WTC11 (cell line): ENCODE results near the gene FAM110C. TPM values are rescaled to one million over a fixed set of nuclear protein-coding genes. Genes with fewer than 3 reads are reported as not detected.
A peak's percentile ranks its signal among the peaks of the same experiment; 100 is the strongest.

Source experiments
- ATAC-seq: fragments of 200-7000 bp; cut with Tn5 transposase; 2 replicates; pipeline ENCODE4 v1.10.0; 2021; ENCODE audit warnings: mild to moderate bottlenecking, moderate library complexity
- CTCF ChIA-PET: fragments of 300-600 bp; sonication (Branson Sonifier 250); formaldehyde crosslinking; loops from one replicate; lab custom pipeline; 2021; ENCODE audit warnings: antibody characterized with exemption; lab: Charles Lee
- POLR2A ChIA-PET: fragments of 350-600 bp; sonication (Branson Sonifier 250); formaldehyde crosslinking; loops from one replicate; lab custom pipeline; 2021; ENCODE audit warnings: antibody characterized with exemption; lab: Charles Lee
- DNase-seq: peaks from one replicate; pipeline ENCODE4 v3.0.0; 2021; ENCODE audit warnings: low spot score
- H3K27ac Mint-ChIP-seq: 2 replicates; pipeline ENCODE4 v1.8.0; 2021; ENCODE audit warnings: mixed read lengths
- H3K27me3 Mint-ChIP-seq: 2 replicates; pipeline ENCODE4 v1.8.0; 2021; ENCODE audit warnings: low read depth, mild to moderate bottlenecking, moderate library complexity, mixed read lengths
- H3K36me3 Mint-ChIP-seq: 2 replicates; pipeline ENCODE4 v1.8.0; 2021; ENCODE audit warnings: mixed read lengths
- H3K4me1 Mint-ChIP-seq: 2 replicates; pipeline ENCODE4 v1.8.0; 2022; ENCODE audit warnings: mixed read lengths
- H3K4me3 Mint-ChIP-seq: 2 replicates; pipeline ENCODE4 v1.8.0; 2021; ENCODE audit warnings: mild to moderate bottlenecking, moderate library complexity, mixed read lengths
- H3K9me3 Mint-ChIP-seq: 2 replicates; pipeline ENCODE4 v1.8.0; 2021; ENCODE audit warnings: mixed read lengths
- CREM ChIP-seq: sonication (generic); formaldehyde crosslinking; IDR thresholded peaks from 2 replicates; pipeline ENCODE4 v1.8.1; 2022; ENCODE audit warnings: mild to moderate bottlenecking, missing genetic modification reagents, moderate library complexity
- FOXJ3 ChIP-seq: sonication (generic); formaldehyde crosslinking; IDR thresholded peaks from 2 replicates; pipeline ENCODE4 v1.9.0; 2021; ENCODE audit warnings: missing genetic modification reagents, mild to moderate bottlenecking, borderline replicate concordance
- GRHL2 ChIP-seq: fragments of 250-450 bp; sonication (Bioruptor Pico); IDR thresholded peaks from 2 replicates; pipeline ENCODE4 v1.8.0; 2022; ENCODE audit warnings: mild to moderate bottlenecking, moderate library complexity; ENCODE audit not compliant: insufficient replicate concordance, severe bottlenecking
- GTF2I ChIP-seq: fragments of 250-450 bp; sonication (Bioruptor Pico); conservative IDR thresholded peaks from 2 replicates; pipeline ENCODE4 v1.4.0; 2021; ENCODE audit warnings: mild to moderate bottlenecking
- HMGA2 ChIP-seq: fragments of 250-450 bp; sonication (Bioruptor Pico); IDR thresholded peaks from 2 replicates; pipeline ENCODE4 v1.4.0; 2021; ENCODE audit warnings: mild to moderate bottlenecking, moderate library complexity
- NFATC4 ChIP-seq: fragments of 250-450 bp; sonication (Bioruptor Pico); IDR thresholded peaks from 2 replicates; pipeline ENCODE4 v1.9.0; 2021; ENCODE audit warnings: mild to moderate bottlenecking
- NR2C2 ChIP-seq: sonication (generic); formaldehyde crosslinking; IDR thresholded peaks from 2 replicates; pipeline ENCODE4 v1.8.0; 2022; ENCODE audit warnings: mild to moderate bottlenecking, missing genetic modification reagents
- PRRX2 ChIP-seq: fragments of 250-450 bp; sonication (Bioruptor Pico); IDR thresholded peaks from 2 replicates; pipeline ENCODE4 v1.8.0; 2021; ENCODE audit warnings: mild to moderate bottlenecking
- RORB ChIP-seq: fragments of 250-450 bp; sonication (Bioruptor Pico); IDR thresholded peaks from 2 replicates; pipeline ENCODE4 v1.9.0; 2021; ENCODE audit warnings: mild to moderate bottlenecking
- SMAD3 ChIP-seq: sonication (generic); formaldehyde crosslinking; IDR thresholded peaks from 2 replicates; pipeline ENCODE4 v1.8.0; 2022; ENCODE audit warnings: missing genetic modification reagents, mild to moderate bottlenecking, borderline replicate concordance
- SP1 ChIP-seq: sonication (generic); formaldehyde crosslinking; conservative IDR thresholded peaks from 2 replicates; pipeline ENCODE4 v1.8.1; 2022; ENCODE audit warnings: missing genetic modification reagents
- TP53 ChIP-seq: sonication (generic); formaldehyde crosslinking; IDR thresholded peaks from 2 replicates; pipeline ENCODE4 v1.8.1; 2023; ENCODE audit warnings: mild to moderate bottlenecking, missing genetic modification reagents
- ZNF121 ChIP-seq: sonication (generic); formaldehyde crosslinking; IDR thresholded peaks from 2 replicates; pipeline ENCODE4 v1.8.0; 2023; ENCODE audit warnings: missing genetic modification reagents
- ZNF219 ChIP-seq: sonication (generic); formaldehyde crosslinking; IDR thresholded peaks from 2 replicates; pipeline ENCODE4 v1.8.0; 2023; ENCODE audit warnings: missing genetic modification reagents, mild to moderate bottlenecking, borderline replicate concordance
- ZNF263 ChIP-seq: sonication (generic); formaldehyde crosslinking; IDR thresholded peaks from 2 replicates; pipeline ENCODE4 v1.8.1; 2022; ENCODE audit warnings: low read depth, mild to moderate bottlenecking, moderate library complexity, missing genetic modification reagents
- total RNA-seq: library from RNA; stranded (reverse); gene quantifications from 3 replicates; pipeline ENCODE4 v1.2.3, GENCODE V29; 2021
- TF ChIP-seq, protein P1 (sequence below): sonication (generic); formaldehyde crosslinking; IDR thresholded peaks from 2 replicates; pipeline ENCODE4 v1.8.1; 2023; ENCODE audit warnings: mild to moderate bottlenecking, missing genetic modification reagents, borderline replicate concordance
- TF ChIP-seq, protein P2 (sequence below): sonication (generic); formaldehyde crosslinking; IDR thresholded peaks from 2 replicates; pipeline ENCODE4 v1.8.1; 2022; ENCODE audit warnings: low read depth, mild to moderate bottlenecking, moderate library complexity, missing genetic modification reagents, borderline replicate concordance
- TF ChIP-seq, protein P3 (sequence below): fragments of 250-450 bp; sonication (Bioruptor Pico); IDR thresholded peaks from 2 replicates; pipeline ENCODE4 v1.9.0; 2021; ENCODE audit warnings: mild to moderate bottlenecking
- TF ChIP-seq, protein P4 (sequence below): sonication (generic); formaldehyde crosslinking; IDR thresholded peaks from 2 replicates; pipeline ENCODE4 v1.8.1; 2023; ENCODE audit warnings: mild to moderate bottlenecking, moderate library complexity, missing genetic modification reagents
- TF ChIP-seq, protein P5 (sequence below): sonication (generic); formaldehyde crosslinking; IDR thresholded peaks from 2 replicates; pipeline ENCODE4 v1.8.0; 2022; ENCODE audit warnings: mild to moderate bottlenecking, missing genetic modification reagents
- TF ChIP-seq, protein P6 (sequence below): sonication (generic); formaldehyde crosslinking; IDR thresholded peaks from 2 replicates; pipeline ENCODE4 v1.8.0; 2022; ENCODE audit warnings: mild to moderate bottlenecking, missing genetic modification reagents
- TF ChIP-seq, protein P7 (sequence below): sonication (generic); formaldehyde crosslinking; conservative IDR thresholded peaks from 2 replicates; pipeline ENCODE4 v1.8.1; 2023; ENCODE audit warnings: mild to moderate bottlenecking, low read depth, missing genetic modification reagents, moderate library complexity

The FAM110C gene
- total RNA-seq, 1 experiment from 2014 or later, result 6.1 TPM

DNA sequence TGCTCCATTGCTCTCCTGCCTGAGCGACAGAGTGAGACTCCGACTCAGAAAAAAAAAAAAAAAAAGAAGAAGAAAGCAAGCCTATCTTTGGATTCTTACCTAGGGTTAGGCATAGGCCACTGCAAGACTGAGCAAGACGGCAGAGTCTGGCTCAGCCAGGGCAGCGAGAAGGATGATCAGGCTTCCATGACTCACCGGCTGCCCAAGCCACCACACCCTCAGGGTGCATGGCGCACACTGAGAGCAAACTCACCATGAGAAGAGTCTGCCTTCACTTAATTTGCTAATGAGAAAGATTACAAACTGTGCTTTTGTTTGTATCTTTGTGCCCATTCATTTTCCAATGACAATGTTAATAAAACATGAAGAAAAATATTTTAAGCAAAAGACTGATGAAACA lies 8.2 kb downstream of the FAM110C start:
- no peak overlapping the region for H3K4me3 Mint-ChIP-seq
- ATAC-seq (peak; percentile 72), DNase-seq (no peak)
- H3K27me3 Mint-ChIP-seq, result 0 out of 2 replicates have a peak, but pooled peaks cover under 1% of the 10 kb centered on the region
- no peak overlapping the region for H3K27ac Mint-ChIP-seq
- H3K9me3 Mint-ChIP-seq, result no peaks in the 10 kb centered on the region
- H3K36me3 Mint-ChIP-seq, result peaks cover 30% of the 10 kb centered on the region
- H3K4me1 Mint-ChIP-seq, result peaks cover 16% of the 10 kb centered on the region
- ChIA-PET POLR2A (no interaction called here), CTCF (interaction anchor here (0.8 kb wide), 1 partner anchor 104 kb away, joined by 3 read pairs; no protein-coding TSS in a partner anchor)
- TF ChIP-seq, protein P1, sequence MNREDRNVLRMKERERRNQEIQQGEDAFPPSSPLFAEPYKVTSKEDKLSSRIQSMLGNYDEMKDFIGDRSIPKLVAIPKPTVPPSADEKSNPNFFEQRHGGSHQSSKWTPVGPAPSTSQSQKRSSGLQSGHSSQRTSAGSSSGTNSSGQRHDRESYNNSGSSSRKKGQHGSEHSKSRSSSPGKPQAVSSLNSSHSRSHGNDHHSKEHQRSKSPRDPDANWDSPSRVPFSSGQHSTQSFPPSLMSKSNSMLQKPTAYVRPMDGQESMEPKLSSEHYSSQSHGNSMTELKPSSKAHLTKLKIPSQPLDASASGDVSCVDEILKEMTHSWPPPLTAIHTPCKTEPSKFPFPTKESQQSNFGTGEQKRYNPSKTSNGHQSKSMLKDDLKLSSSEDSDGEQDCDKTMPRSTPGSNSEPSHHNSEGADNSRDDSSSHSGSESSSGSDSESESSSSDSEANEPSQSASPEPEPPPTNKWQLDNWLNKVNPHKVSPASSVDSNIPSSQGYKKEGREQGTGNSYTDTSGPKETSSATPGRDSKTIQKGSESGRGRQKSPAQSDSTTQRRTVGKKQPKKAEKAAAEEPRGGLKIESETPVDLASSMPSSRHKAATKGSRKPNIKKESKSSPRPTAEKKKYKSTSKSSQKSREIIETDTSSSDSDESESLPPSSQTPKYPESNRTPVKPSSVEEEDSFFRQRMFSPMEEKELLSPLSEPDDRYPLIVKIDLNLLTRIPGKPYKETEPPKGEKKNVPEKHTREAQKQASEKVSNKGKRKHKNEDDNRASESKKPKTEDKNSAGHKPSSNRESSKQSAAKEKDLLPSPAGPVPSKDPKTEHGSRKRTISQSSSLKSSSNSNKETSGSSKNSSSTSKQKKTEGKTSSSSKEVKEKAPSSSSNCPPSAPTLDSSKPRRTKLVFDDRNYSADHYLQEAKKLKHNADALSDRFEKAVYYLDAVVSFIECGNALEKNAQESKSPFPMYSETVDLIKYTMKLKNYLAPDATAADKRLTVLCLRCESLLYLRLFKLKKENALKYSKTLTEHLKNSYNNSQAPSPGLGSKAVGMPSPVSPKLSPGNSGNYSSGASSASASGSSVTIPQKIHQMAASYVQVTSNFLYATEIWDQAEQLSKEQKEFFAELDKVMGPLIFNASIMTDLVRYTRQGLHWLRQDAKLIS (CRISPR knock-in tag), result no peak
- TF ChIP-seq, protein P2, sequence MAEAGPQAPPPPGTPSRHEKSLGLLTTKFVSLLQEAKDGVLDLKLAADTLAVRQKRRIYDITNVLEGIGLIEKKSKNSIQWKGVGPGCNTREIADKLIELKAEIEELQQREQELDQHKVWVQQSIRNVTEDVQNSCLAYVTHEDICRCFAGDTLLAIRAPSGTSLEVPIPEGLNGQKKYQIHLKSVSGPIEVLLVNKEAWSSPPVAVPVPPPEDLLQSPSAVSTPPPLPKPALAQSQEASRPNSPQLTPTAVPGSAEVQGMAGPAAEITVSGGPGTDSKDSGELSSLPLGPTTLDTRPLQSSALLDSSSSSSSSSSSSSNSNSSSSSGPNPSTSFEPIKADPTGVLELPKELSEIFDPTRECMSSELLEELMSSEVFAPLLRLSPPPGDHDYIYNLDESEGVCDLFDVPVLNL (CRISPR knock-in tag), result no peak
- TF ChIP-seq NFATC4 (no peak), GTF2I (CRISPR knock-in tag) (no peak), RORB (CRISPR knock-in tag) (no peak), ZNF121 (CRISPR knock-in tag) (no peak), ZNF219 (CRISPR knock-in tag) (no peak), GRHL2 (no peak), PRRX2 (no peak), CREM (no peak), NR2C2 (CRISPR knock-in tag) (no peak), SMAD3 (CRISPR knock-in tag) (no peak), FOXJ3 (CRISPR knock-in tag) (no peak), TP53 (CRISPR knock-in tag) (no peak), ZNF263 (no peak), SP1 (CRISPR knock-in tag) (no peak)
- TF ChIP-seq, protein P3, sequence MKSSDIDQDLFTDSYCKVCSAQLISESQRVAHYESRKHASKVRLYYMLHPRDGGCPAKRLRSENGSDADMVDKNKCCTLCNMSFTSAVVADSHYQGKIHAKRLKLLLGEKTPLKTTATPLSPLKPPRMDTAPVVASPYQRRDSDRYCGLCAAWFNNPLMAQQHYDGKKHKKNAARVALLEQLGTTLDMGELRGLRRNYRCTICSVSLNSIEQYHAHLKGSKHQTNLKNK, result no peak
- TF ChIP-seq, protein P4, sequence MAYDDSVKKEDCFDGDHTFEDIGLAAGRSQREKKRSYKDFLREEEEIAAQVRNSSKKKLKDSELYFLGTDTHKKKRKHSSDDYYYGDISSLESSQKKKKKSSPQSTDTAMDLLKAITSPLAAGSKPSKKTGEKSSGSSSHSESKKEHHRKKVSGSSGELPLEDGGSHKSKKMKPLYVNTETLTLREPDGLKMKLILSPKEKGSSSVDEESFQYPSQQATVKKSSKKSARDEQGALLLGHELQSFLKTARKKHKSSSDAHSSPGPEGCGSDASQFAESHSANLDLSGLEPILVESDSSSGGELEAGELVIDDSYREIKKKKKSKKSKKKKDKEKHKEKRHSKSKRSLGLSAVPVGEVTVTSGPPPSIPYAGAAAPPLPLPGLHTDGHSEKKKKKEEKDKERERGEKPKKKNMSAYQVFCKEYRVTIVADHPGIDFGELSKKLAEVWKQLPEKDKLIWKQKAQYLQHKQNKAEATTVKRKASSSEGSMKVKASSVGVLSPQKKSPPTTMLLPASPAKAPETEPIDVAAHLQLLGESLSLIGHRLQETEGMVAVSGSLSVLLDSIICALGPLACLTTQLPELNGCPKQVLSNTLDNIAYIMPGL (CRISPR knock-in tag), result no peak

DNA sequence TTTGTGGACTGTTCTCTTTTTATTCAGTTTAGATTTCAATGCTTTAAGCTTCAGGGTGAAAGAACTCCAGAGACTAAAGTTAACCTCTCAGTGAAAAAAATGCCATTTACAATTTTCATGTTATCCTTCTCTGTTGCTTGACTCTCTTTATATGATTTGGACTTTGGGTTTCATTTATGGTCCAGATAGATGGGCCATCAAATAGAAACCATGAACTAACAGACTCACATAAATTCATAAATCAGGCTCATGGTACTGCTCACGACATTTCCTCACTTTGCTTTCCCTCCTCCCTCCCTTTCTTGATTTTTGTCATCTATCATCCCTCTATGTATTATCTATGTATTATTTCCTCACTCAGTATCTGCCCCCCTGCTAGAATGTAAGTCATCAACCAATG lies 10.0 kb downstream of the FAM110C start:
- H3K27ac Mint-ChIP-seq, result no peak overlapping the region
- H3K36me3 Mint-ChIP-seq, result peaks cover 24% of the 10 kb centered on the region
- no peaks in the 10 kb centered on the region for H3K27me3 Mint-ChIP-seq
- ChIA-PET CTCF (no interaction called here), POLR2A (no interaction called here)
- no peak for ATAC-seq
- DNase-seq, result no peak
- H3K9me3 Mint-ChIP-seq, result no peaks in the 10 kb centered on the region
- H3K4me1 Mint-ChIP-seq, result peaks cover 7% of the 10 kb centered on the region
- no peak overlapping the region for H3K4me3 Mint-ChIP-seq
- no peak for TF ChIP-seq GTF2I (CRISPR knock-in tag)
- TF ChIP-seq HMGA2, result no peak
- TF ChIP-seq, protein P5, sequence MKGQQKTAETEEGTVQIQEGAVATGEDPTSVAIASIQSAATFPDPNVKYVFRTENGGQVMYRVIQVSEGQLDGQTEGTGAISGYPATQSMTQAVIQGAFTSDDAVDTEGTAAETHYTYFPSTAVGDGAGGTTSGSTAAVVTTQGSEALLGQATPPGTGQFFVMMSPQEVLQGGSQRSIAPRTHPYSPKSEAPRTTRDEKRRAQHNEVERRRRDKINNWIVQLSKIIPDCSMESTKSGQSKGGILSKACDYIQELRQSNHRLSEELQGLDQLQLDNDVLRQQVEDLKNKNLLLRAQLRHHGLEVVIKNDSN (CRISPR knock-in tag), result no peak
- TF ChIP-seq NFATC4, result no peak
- TF ChIP-seq, protein P6, sequence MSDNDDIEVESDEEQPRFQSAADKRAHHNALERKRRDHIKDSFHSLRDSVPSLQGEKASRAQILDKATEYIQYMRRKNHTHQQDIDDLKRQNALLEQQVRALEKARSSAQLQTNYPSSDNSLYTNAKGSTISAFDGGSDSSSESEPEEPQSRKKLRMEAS, result no peak
- TF ChIP-seq ZNF263, result no peak
- no peak for TF ChIP-seq PRRX2
- TF ChIP-seq, protein P2 (CRISPR knock-in tag), result no peak
- TF ChIP-seq, protein P7, sequence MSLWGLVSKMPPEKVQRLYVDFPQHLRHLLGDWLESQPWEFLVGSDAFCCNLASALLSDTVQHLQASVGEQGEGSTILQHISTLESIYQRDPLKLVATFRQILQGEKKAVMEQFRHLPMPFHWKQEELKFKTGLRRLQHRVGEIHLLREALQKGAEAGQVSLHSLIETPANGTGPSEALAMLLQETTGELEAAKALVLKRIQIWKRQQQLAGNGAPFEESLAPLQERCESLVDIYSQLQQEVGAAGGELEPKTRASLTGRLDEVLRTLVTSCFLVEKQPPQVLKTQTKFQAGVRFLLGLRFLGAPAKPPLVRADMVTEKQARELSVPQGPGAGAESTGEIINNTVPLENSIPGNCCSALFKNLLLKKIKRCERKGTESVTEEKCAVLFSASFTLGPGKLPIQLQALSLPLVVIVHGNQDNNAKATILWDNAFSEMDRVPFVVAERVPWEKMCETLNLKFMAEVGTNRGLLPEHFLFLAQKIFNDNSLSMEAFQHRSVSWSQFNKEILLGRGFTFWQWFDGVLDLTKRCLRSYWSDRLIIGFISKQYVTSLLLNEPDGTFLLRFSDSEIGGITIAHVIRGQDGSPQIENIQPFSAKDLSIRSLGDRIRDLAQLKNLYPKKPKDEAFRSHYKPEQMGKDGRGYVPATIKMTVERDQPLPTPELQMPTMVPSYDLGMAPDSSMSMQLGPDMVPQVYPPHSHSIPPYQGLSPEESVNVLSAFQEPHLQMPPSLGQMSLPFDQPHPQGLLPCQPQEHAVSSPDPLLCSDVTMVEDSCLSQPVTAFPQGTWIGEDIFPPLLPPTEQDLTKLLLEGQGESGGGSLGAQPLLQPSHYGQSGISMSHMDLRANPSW (CRISPR knock-in tag), result no peak
